OCI-LY1 (cell line): ENCODE data around the gene CDS1.

ENCODE experiments used
- EZH2 ChIP-seq: fragments of 200-600 bp; sonication (generic), shearing (Covaris generic); IDR thresholded peaks from 2 replicates; pipeline ENCODE4 v1.8.0; 2017; ENCODE audit warnings: borderline replicate concordance, mixed run types, mild to moderate bottlenecking, antibody characterized with exemption, low read length, moderate library complexity, mixed read lengths
- TF ChIP-seq, protein P1 (sequence below): fragments of 200-600 bp; sonication (generic), shearing (Covaris generic); IDR thresholded peaks from 2 replicates; pipeline ENCODE4 v1.5.1; 2017; ENCODE audit warnings: mild to moderate bottlenecking, antibody characterized with exemption, low read length, moderate library complexity, mixed read lengths

- TF ChIP-seq, protein P1, sequence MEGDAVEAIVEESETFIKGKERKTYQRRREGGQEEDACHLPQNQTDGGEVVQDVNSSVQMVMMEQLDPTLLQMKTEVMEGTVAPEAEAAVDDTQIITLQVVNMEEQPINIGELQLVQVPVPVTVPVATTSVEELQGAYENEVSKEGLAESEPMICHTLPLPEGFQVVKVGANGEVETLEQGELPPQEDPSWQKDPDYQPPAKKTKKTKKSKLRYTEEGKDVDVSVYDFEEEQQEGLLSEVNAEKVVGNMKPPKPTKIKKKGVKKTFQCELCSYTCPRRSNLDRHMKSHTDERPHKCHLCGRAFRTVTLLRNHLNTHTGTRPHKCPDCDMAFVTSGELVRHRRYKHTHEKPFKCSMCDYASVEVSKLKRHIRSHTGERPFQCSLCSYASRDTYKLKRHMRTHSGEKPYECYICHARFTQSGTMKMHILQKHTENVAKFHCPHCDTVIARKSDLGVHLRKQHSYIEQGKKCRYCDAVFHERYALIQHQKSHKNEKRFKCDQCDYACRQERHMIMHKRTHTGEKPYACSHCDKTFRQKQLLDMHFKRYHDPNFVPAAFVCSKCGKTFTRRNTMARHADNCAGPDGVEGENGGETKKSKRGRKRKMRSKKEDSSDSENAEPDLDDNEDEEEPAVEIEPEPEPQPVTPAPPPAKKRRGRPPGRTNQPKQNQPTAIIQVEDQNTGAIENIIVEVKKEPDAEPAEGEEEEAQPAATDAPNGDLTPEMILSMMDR, result no peak
- no peak for TF ChIP-seq EZH2
These were observed 69.6 kb downstream of the CDS1 start for GRCh38 chr4:84652478-84652877.
